Mesothelial cell of epicardium (in vitro differentiated cells): ENCODE data around the gene ERCC3. TPM values are rescaled to one million over a fixed set of nuclear protein-coding genes. Genes with fewer than 3 reads are reported as not detected.

Source experiments
- DNase-seq, 2 experiments: peaks; one replicate each; pipeline ENCODE4 v3.0.0; 2021; ENCODE audit warnings: low spot score in 2 of 2; ENCODE audit not compliant: unreplicated experiment in 2 of 2
- H3K27ac Mint-ChIP-seq: 2 replicates; pipeline ENCODE4 v1.8.0; 2021; ENCODE audit warnings: mixed read lengths
- H3K27me3 Mint-ChIP-seq: 2 replicates; pipeline ENCODE4 v1.8.0; 2021; ENCODE audit warnings: low read depth, mixed read lengths
- H3K36me3 Mint-ChIP-seq: 2 replicates; pipeline ENCODE4 v1.8.0; 2021; ENCODE audit warnings: mixed read lengths
- H3K4me1 Mint-ChIP-seq: 2 replicates; pipeline ENCODE4 v1.8.0; 2021; ENCODE audit warnings: mixed read lengths
- H3K4me3 Mint-ChIP-seq: 2 replicates; pipeline ENCODE4 v1.8.0; 2021; ENCODE audit warnings: mild to moderate bottlenecking, moderate library complexity, mixed read lengths
- H3K9me3 Mint-ChIP-seq: 2 replicates; pipeline ENCODE4 v1.8.0; 2021; ENCODE audit warnings: mixed read lengths
- total RNA-seq: library from RNA; stranded (reverse); gene quantifications from 3 replicates; pipeline ENCODE4 v1.2.1, GENCODE V29; 2021
- TF ChIP-seq, protein P1 (sequence below): fragments of 200-600 bp; sonication (generic); IDR thresholded peaks from one replicate; pipeline ENCODE4 v1.5.0; 2021; ENCODE audit warnings: antibody characterized with exemption; ENCODE audit not compliant: unreplicated experiment

The ERCC3 gene
- 60.6 to 62.6 TPM (median 62.0 TPM) in 3 replicates for total RNA-seq

DNA sequence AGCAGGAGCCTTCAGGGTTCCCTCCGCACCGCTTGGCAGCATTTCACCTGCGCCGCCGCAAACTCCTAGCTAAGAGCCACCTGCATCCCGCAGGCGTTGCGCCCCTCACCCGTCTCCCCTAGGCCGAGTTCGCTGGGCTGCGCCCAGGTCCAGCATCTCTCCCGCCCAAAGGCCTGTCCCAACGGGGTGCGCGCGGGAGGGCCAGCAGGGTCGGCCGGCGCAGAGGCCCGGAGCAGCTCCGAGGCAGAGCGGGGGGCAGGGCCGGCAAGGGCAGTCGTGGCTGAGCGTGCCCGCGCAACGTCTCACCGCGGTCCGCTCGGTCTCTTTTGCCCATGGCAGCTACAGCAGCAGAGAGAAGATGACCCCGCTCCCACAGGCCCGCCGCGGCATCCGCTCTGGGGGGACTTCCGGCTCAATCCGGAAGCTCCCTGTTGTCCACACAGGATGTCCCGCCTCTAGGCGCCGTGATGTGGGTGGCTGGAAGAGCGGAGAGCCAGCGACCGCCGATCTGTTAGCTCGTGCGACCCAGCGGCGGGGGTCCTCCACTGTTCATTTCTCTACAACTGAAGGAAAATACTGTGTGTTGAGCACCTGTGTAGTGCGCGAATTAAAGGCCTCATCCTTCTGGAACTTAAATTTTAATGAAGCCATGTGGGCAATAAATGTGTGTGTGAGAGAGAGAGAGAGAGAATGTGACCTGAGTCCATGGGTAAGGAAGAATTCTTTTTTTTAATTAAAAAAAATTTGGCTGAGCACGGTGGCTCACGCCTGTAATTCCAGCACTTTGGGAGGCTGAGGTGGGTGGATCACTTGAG, at the start of gene ERCC3:
ERCC3 (minus strand) TSS at position 397 of the 815 bp plus-strand sequence; CDS start at position 334, 63 bp downstream.
- Mint-ChIP-seq H3K27ac (peak within 1 kb of the TSS; percentile 97), H3K27me3 (no peaks in the 10 kb centered on the region), H3K36me3 (peaks cover 20% of the 10 kb centered on the region), H3K9me3 (no peaks in the 10 kb centered on the region), H3K4me1 (peaks cover 21% of the 10 kb centered on the region), H3K4me3 (peak within 1 kb of the TSS; percentile 89)
- peak; percentile 68 to 79 for DNase-seq
- TF ChIP-seq, protein P1, sequence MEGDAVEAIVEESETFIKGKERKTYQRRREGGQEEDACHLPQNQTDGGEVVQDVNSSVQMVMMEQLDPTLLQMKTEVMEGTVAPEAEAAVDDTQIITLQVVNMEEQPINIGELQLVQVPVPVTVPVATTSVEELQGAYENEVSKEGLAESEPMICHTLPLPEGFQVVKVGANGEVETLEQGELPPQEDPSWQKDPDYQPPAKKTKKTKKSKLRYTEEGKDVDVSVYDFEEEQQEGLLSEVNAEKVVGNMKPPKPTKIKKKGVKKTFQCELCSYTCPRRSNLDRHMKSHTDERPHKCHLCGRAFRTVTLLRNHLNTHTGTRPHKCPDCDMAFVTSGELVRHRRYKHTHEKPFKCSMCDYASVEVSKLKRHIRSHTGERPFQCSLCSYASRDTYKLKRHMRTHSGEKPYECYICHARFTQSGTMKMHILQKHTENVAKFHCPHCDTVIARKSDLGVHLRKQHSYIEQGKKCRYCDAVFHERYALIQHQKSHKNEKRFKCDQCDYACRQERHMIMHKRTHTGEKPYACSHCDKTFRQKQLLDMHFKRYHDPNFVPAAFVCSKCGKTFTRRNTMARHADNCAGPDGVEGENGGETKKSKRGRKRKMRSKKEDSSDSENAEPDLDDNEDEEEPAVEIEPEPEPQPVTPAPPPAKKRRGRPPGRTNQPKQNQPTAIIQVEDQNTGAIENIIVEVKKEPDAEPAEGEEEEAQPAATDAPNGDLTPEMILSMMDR: no peak

DNA sequence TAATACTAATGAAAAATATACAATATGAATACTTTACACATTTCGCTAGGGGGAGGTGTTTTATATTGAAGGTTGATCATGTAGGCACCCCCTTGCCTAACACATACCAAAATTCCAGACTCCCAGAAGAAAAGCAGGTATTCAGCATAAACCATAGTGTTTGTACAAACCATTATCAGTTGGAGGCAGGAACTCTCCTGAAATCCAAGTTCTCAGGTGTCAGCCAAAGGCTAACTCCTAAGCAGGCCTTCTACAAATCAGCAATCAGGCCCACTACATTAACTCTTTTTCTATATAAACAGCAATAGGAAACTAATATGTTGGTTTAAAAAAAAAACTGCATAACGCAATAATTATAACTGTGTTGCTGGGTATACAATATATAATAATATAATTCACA, 49.3 kb upstream of the ERCC3 start:
- H3K36me3 Mint-ChIP-seq: peaks cover 32% of the 10 kb centered on the region
- no peak for DNase-seq
- no peak overlapping the region for H3K4me3 Mint-ChIP-seq
- TF ChIP-seq, protein P1: no peak
- H3K4me1 Mint-ChIP-seq: peaks cover 3% of the 10 kb centered on the region
- H3K27ac Mint-ChIP-seq: no peak overlapping the region
- H3K27me3 Mint-ChIP-seq: no peaks in the 10 kb centered on the region
- peaks cover 16% of the 10 kb centered on the region for H3K9me3 Mint-ChIP-seq

DNA sequence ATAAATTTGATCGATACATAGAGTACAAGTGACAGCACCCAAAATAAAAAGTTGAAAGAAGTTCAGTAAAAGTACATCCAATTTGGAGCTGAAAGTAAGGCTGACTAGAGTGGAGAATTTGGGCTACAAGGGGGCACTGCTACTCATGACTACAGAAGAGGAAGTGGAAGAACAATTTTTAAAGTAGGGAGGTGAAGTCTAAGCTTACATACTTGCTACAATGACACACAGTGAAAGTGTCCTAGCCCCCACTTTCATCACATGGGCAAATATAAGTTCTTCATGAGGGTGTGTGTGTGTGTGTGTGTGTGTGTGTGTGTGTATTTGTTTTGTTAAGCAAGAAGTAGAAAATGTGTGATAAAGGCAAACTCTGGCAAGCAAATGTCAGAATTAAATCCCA, 48.2 kb upstream of the ERCC3 start:
- TF ChIP-seq, protein P1: no peak
- H3K27me3 Mint-ChIP-seq: no peaks in the 10 kb centered on the region
- peaks cover 3% of the 10 kb centered on the region for H3K4me1 Mint-ChIP-seq
- DNase-seq: no peak
- H3K27ac Mint-ChIP-seq: no peak overlapping the region
- peaks cover 31% of the 10 kb centered on the region for H3K36me3 Mint-ChIP-seq
- no peak overlapping the region for H3K4me3 Mint-ChIP-seq
- H3K9me3 Mint-ChIP-seq: peaks cover 15% of the 10 kb centered on the region

DNA sequence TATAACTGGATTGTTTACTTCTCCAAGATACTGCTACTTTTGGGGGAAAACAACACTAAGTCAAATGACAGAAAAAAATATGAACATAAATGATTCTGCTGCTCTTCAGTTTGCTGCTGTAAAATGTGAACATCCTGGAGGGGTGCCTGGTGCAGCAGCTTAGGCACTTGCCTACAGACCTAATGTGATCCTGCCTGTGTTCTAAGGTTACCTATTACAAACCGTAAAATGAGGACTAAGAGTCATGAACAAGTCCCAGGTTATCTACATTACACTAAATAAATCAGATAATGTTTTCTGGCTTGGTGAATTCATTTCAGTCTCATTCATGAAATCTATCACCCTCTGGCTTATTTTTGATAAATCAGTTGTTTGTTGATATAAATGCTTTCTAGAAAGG, 38.4 kb upstream of the ERCC3 start:
- no peaks in the 10 kb centered on the region for H3K27me3 Mint-ChIP-seq
- H3K9me3 Mint-ChIP-seq: no peaks in the 10 kb centered on the region
- H3K4me1 Mint-ChIP-seq: no peaks in the 10 kb centered on the region
- TF ChIP-seq, protein P1: no peak
- peaks cover 27% of the 10 kb centered on the region for H3K36me3 Mint-ChIP-seq
- H3K27ac Mint-ChIP-seq: no peak overlapping the region
- DNase-seq: no peak
- H3K4me3 Mint-ChIP-seq: no peak overlapping the region

DNA sequence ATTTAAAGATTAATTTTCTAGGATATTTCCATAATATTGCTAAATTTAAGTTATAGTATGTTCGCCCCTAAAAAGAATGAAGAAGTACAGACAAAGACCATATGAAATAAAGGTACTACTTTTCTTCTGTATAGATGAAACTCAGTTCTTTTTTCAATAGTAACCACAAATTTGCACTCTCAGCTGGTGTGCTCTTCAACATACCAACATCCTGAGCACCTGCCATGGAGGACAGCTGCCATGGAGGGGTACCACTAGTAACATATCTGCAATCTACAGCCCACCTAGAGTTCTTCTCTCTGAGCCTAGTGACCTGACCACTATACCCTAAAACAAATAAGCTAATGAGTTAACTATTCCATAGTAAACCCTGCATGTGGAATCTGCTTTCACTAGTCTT, 36.8 kb upstream of the ERCC3 start:
- Mint-ChIP-seq H3K27me3 (no peaks in the 10 kb centered on the region), H3K9me3 (no peaks in the 10 kb centered on the region), H3K36me3 (peaks cover 24% of the 10 kb centered on the region), H3K27ac (no peak overlapping the region), H3K4me1 (no peaks in the 10 kb centered on the region), H3K4me3 (no peak overlapping the region)
- no peak for DNase-seq
- TF ChIP-seq, protein P1: no peak
